Stimulated activated CD8-positive, alpha-beta memory T cell treated with anti-CD3 and anti-CD28 coated beads, Interleukin-2, amount 100 ng/mL, for 48 hours (primary cell): ENCODE data around the gene PXDN.
"Not testable (repeated sequence)": the region's sequence is repeated elsewhere in the genome, so short reads cannot be mapped to it uniquely, and the experiment has no call there.

Experiments used
- DNase-seq, 2 donors: peaks; one replicate each; pipeline ENCODE4 v3.0.0-alpha.2; 2020; ENCODE audit warnings: low read depth in 2 of 2

PXDN gene

GRCh38 chr2:1705557-1706076 is 38.7 kb downstream of the PXDN start:
- no peak for DNase-seq

- no peak for DNase-seq
These were observed 39.4 kb downstream of the PXDN start for GRCh38 chr2:1704631-1705556.

DNA sequence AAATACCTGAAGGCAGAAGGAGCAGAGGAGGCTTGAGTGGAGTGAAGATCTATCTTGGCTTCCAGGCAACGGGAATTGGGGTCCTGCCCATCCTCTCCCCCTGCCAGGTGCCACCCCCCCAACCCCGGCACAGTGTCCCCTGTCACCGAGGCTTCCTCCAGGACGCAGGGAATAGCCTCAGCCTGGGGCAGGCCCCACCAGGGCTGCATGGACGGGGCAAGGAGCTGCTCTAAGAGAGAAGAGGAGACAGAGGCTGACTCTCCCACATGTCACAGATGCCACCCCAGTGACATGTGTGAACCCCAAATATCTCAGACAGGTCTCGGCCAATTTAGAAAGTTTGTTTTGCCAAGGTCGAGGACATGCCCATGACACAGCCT is 42.1 kb downstream of the PXDN start:
- no peak for DNase-seq

- DNase-seq = no peak
These were observed 42.6 kb downstream of the PXDN start for GRCh38 chr2:1701556-1702185.

GRCh38 chr2:1701020-1701419 is 43.3 kb downstream of the PXDN start:
- no peak for DNase-seq

DNA sequence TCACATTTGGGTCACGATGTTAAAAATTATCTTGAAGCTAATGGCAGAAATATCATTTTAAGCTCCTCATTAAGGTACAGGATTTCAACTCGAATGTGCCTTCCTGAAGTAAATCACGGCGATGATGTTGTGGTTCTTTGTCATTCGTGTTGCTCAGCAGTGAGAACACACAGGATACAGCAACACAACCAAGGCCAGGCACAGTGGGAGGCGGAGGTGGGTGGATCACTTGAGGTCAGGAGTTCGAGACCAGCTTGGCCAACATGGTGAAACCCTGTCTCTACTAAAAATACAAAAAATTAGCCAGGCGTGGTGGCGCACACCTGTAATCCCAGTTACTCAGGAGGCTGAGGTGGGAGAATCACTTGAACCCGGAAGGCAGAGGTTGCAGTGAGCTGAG is 43.9 kb downstream of the PXDN start:
- DNase-seq = not testable (repeated sequence)

DNA sequence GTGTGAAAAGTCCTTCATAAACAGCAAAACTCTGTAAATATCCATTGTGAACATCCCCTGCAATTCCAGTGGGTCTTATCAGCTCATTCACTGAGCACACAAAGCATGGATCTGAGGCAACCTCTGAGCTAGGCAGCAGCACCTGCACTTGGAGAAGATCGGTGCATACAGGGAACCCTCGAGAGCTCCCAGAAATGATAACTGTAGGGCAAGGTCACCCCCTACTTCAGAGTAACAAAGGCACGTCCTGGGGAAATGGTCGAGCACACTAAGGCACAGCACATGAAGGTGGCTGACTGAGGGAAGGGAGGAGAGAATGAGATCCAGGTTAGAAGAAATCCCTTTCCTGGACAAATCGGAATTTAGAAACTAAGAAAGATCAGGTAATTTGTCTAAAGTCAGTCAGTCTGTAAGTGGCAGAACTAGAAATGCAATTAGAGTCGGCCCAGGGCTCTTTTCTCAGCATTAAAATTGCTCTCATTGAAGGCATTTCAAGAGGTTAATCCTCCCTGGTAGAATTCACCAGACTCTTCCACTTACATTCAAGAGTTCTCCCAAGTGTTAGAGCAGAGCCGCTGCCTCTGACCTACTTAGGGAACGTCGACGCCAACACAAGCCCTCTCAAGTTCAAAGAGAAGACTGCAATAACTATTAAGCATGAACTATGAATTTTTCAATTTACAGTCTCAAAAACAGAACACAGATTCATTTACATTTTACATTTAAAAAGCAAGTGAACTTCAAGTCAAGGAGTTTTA is 45.9 kb downstream of the PXDN start:
- no peak for DNase-seq

DNA sequence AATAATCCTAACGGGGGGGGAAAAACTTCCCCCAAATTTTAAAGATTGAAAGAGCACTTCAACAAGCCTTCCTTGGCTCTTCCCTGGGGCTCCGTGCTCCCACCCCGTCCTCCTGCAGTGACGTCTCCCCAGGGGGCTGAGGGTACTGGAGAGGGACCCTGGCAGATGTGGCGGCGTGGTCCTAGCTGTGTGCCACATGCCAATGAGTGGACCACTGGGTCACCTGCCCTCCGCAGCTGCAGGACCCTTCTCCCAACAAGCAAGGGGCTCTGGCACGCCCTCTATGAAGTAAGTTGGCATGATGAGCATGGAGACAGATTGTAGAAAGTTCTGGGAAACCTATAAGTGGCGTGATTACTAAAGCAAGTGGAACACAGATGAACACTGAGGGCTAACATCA is 46.7 kb downstream of the PXDN start:
- DNase-seq = no peak

- DNase-seq = no peak
These were observed 47.8 kb downstream of the PXDN start for GRCh38 chr2:1696472-1696871.

DNA sequence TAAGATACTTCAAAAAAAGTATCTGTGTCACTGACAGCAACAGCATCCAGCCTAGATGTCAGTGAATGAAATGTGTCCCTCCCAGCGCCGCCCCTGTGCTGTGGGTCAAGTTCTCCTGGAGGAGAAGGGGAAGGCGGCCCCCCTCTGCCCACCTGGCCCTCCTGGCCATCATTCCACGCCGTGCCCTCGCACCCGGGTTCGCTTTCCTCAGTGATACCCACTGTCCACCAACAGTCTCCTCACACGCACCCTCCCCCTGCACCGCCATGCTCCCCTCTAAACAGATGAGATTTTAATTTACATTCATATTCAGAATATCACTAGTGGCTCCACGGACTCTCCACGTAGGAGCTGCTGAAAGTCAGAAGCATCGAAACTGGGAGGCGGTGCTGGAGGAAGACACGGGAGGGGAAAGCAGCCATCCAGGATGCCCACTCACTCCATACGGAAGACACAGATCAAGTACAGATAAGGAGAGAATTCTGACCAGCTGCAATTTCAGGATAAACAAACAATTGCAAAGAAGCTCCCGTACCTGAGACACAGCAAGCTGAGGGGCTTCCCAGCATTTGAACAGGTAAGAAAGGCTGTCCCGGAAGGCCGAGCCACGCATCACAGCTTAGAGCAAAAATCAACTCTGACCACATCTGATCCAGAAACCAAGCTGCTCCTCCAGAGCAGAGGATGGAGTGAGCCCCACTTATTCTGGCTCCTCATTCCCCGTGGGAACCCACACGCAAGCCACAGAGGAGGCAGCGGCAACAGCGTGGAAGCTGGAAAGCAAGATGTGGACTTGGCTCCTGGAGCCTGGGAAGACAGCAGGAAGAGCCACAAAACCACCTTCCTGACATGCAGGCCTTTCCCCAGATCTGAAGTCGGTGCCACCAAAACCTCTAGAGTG is 49.7 kb downstream of the PXDN start:
- no peak for DNase-seq

DNA sequence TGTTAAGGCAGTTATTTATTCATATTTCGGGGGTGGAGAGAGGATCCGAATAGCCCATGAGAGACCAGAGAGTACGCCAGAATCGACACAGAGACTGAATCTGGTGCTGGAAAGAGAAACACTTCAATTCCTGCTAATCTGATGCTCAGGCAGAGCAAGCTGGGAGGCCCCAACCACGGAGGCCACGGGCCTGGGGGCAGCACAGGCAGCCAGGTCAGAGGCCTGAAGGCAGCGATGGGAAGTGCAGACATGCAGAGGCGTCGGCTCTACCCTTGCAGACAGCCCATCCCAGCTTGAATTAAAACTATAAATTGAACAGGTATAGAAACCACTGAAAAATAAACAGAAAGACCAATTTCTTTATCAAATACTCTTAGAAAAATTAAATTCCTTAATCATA is 50.6 kb downstream of the PXDN start:
- no peak for DNase-seq

- DNase-seq = no peak
These were observed 52.0 kb downstream of the PXDN start for GRCh38 chr2:1692342-1692741.

DNA sequence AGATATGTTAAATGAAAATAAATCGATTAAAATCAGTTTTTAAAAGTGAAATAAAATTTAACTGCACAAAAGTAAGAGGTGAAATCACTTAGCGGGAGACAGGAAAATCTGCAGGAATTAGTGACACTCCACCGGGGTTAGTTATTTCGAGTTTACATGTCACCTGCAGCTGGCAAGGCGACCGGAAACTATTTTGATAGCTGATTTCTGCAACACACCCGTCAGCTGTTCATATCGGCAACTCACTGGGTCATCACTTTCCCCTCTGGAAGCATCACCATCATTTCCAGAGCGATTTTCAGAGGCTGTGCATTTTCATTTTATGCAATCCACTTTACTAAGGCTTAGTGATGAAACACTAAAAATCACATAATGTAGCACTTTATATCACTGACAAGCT is 52.9 kb downstream of the PXDN start:
- DNase-seq = no peak

- no peak for DNase-seq
These were observed 54.1 kb downstream of the PXDN start for GRCh38 chr2:1690056-1690775.

- DNase-seq = no peak
These were observed 55.5 kb downstream of the PXDN start for GRCh38 chr2:1688859-1689258.

DNA sequence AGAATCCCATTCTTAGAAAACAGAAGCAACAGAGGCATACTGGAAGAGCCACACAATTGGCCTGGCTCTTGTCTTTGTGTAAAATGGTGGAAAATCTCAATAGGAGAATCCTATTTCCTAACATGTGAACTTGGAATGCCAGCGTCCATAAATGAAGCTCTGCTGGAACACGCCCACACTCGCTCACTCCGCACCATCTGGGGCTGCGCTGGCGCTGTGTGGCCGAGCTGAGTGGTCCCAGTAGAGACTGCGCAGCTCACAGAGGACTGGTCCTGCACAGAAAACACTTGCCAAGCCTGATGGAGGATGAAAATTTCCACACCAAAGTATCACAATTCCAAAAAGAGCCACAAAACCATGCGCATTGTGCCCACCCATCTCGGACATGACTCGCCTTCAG is 56.2 kb downstream of the PXDN start:
- DNase-seq = no peak

DNA sequence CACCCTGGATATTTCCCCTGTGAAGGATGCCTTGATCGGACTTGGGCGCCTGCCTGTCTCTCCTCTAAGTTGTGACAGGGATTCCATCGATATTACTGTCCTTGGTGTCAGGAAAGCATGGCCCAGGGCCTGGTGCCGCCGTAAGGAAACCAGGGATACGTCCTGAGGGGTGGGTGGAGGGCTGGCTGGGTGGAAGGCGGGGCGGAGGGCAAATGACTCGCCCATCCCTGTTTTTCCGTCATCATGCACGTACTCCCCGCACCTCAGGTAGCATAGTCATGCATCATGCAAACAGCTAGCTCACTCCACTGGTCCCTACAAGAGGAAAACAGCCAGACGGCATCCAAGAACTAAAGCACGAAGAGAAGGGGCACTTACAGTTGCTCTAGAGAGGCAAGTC is 57.1 kb downstream of the PXDN start:
- no peak for DNase-seq

- DNase-seq = no peak
These were observed 57.6 kb downstream of the PXDN start for GRCh38 chr2:1686784-1687105.

DNA sequence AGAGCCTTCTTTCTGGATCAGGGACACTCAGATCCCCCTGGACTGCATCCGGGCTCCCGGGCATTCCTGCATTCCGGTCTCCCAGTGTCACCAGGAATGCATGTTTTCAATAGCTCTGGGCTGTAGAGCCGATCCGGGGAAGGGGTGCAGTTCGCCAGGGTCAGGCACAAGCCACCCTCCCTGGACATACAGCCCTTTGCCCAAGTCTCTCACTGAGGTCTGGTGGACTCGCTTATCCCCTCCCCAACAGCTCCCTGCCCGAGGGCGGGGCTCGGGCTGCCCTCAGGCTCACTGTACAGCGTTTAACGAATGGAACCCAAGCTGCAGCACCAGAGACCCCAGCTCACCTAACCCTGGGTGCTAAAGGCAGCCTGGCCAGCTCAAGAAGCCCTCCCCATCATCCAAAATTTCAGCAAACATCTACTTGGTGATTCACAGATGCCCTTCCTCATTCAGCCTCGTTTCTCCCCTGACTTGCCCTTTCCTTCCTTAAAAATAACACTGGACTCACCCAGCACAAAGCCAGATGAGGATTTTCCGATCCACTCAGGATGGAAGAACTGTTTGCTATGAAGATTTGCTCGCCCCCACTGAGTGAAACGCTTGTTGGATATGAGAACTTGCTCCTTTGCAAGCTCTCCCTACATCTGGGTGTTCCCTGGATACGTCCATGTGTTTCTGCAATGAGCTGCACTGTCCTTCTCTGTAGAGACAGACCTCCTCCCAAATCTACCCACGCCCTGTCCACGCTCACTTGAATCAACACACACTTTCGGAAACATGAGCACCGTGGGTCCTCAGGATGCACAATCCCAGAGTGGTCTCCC is 58.1 kb downstream of the PXDN start:
- DNase-seq = no peak
